H1 (cell line): Measurements from ENCODE around the gene SPEM3. TPM values are rescaled to one million over a fixed set of nuclear protein-coding genes. Genes with fewer than 3 reads are reported as not detected.

Experiments used
- CTCF ChIA-PET: fragments of 300-600 bp; sonication (Branson Sonifier 250); formaldehyde crosslinking; loops from one replicate; lab custom pipeline; 2021; ENCODE audit not compliant: partially characterized antibody; lab: Charles Lee
- POLR2A ChIA-PET: fragments of 300-600 bp; sonication (Branson Sonifier 250); formaldehyde crosslinking; loops from one replicate; lab custom pipeline; 2021; ENCODE audit warnings: inconsistent platforms; ENCODE audit not compliant: partially characterized antibody; lab: Charles Lee
- DNase-seq, 2 experiments: peaks; one replicate each; pipeline versions ENCODE4 v3.0.0 to v3.0.0-alpha.2; 2010 to 2022; ENCODE audit warnings: low spot score in 2 of 2, low read depth in 1 of 2, mixed read lengths in 1 of 2
- FAIRE-seq: peaks from 2 replicates; lab custom pipeline; 2011; peaks lifted over from hg19 to GRCh38; lab: Jason Lieb, UNC
- H2AFZ ChIP-seq: 2 replicates; pipeline ENCODE4 v1.8.1; 2012; ENCODE audit warnings: low read length, inconsistent platforms
- H2AK5ac ChIP-seq: 2 replicates; pipeline ENCODE4 v1.6.1; 2013; ENCODE audit warnings: low read depth, low read length
- H2BK120ac ChIP-seq: replicated peaks from 2 replicates; pipeline ENCODE3; 2013; ENCODE audit warnings: low read depth, low read length, inconsistent platforms
- H2BK12ac ChIP-seq: 2 replicates; pipeline ENCODE4 v1.6.1; 2013; ENCODE audit warnings: low read depth, low read length
- H2BK15ac ChIP-seq: 2 replicates; pipeline ENCODE4 v1.6.1; 2013; ENCODE audit warnings: low read length
- H2BK20ac ChIP-seq: 2 replicates; pipeline ENCODE4 v1.6.1; 2013; ENCODE audit warnings: low read length
- H2BK5ac ChIP-seq: 2 replicates; pipeline ENCODE4 v1.6.1; 2013; ENCODE audit warnings: low read depth, low read length
- H3K14ac ChIP-seq: 2 replicates; pipeline ENCODE4 v1.6.1; 2013; ENCODE audit warnings: inconsistent platforms; ENCODE audit not compliant: insufficient read length
- H3K18ac ChIP-seq: 2 replicates; pipeline ENCODE4 v1.6.1; 2013; ENCODE audit warnings: low read length; ENCODE audit errors: extremely low read depth
- H3K23ac ChIP-seq: 2 replicates; pipeline ENCODE4 v1.6.1; 2013; ENCODE audit warnings: inconsistent platforms; ENCODE audit not compliant: insufficient read length
- H3K23me2 ChIP-seq: 2 replicates; pipeline ENCODE4 v1.6.1; 2013; ENCODE audit warnings: low read depth, low read length
- H3K27ac ChIP-seq: 2 replicates; pipeline ENCODE4 v1.6.1; 2011; ENCODE audit warnings: low read depth, low read length, inconsistent platforms
- H3K27me3 ChIP-seq, 4 experiments: replicated peaks in 1 of 4; 1 replicate in 1 of 4; 2 replicates in 3 of 4; pipeline versions ENCODE4 v1.6.1 to v1.8.1; 2011 to 2013; ENCODE audit warnings: low read length in 3 of 4, mild to moderate bottlenecking in 3 of 4, inconsistent platforms in 2 of 4, mixed read lengths in 2 of 4, moderate library complexity in 1 of 4; ENCODE audit not compliant: control insufficient read depth in 3 of 4, insufficient read depth in 3 of 4; ENCODE audit errors: extremely low read depth in 1 of 4
- H3K36me3 ChIP-seq, 4 experiments: 2 replicates each; pipeline versions ENCODE4 v1.6.1 to v1.8.1; 2011 to 2013; ENCODE audit warnings: mild to moderate bottlenecking in 4 of 4, low read length in 3 of 4, moderate library complexity in 2 of 4, control low read depth in 1 of 4, inconsistent platforms in 1 of 4; ENCODE audit not compliant: insufficient read depth in 4 of 4, control insufficient read depth in 2 of 4
- H3K4ac ChIP-seq: replicated peaks from 2 replicates; pipeline ENCODE3; 2013; ENCODE audit warnings: low read length, low read depth, mixed read lengths, inconsistent platforms; ENCODE audit not compliant: insufficient read length
- H3K4me1 ChIP-seq, 4 experiments: replicated peaks in 1 of 4; 1 replicate in 1 of 4; 2 replicates in 3 of 4; pipeline versions ENCODE4 v1.6.1 to v1.8.1; 2011 to 2013; ENCODE audit warnings: low read length in 3 of 4, inconsistent platforms in 2 of 4, mixed read lengths in 1 of 4; ENCODE audit not compliant: insufficient read depth in 4 of 4, control insufficient read depth in 3 of 4
- H3K4me2 ChIP-seq, 2 experiments: 2 replicates each; pipeline versions ENCODE4 v1.6.1 to v1.8.1; 2011 to 2013; ENCODE audit warnings: low read depth in 2 of 2, low read length in 2 of 2, control low read depth in 1 of 2, inconsistent platforms in 1 of 2, mild to moderate bottlenecking in 1 of 2; ENCODE audit not compliant: insufficient read depth in 1 of 2
- H3K4me3 ChIP-seq, 4 experiments: fragments of 200-600, 300-600 bp in 1 of 4; sonication (generic), shearing (Covaris generic), sonication (Bioruptor Twin) in 1 of 4; 2 replicates each; pipeline versions ENCODE4 v1.5.1 to v1.8.1; 2011 to 2016; ENCODE audit warnings: low read length in 4 of 4, low read depth in 3 of 4, control low read depth in 2 of 4, inconsistent platforms in 2 of 4, mild to moderate bottlenecking in 2 of 4, mixed read lengths in 1 of 4, moderate library complexity in 1 of 4; ENCODE audit not compliant: insufficient read depth in 2 of 4; ENCODE audit errors: extremely low read depth in 1 of 4
- H3K56ac ChIP-seq: replicated peaks from 2 replicates; pipeline ENCODE3; 2013; ENCODE audit warnings: low read depth, mild to moderate bottlenecking, mixed read lengths, low read length, inconsistent platforms; ENCODE audit not compliant: insufficient read length
- H3K79me1 ChIP-seq: 2 replicates; pipeline ENCODE4 v1.6.1; 2013; ENCODE audit warnings: low read depth, low read length, control low read depth
- H3K79me2 ChIP-seq, 2 experiments: 2 replicates each; pipeline versions ENCODE4 v1.6.1 to v1.8.1; 2012 to 2013; ENCODE audit warnings: low read length in 2 of 2, mild to moderate bottlenecking in 2 of 2, inconsistent platforms in 1 of 2; ENCODE audit not compliant: insufficient read depth in 2 of 2, control insufficient read depth in 1 of 2
- H3K9ac ChIP-seq, 4 experiments: replicated peaks in 1 of 4; 1 replicate in 1 of 4; 2 replicates in 3 of 4; pipeline versions ENCODE4 v1.6.1 to v1.8.1; 2011 to 2013; ENCODE audit warnings: low read depth in 3 of 4, low read length in 3 of 4, control low read depth in 2 of 4, mild to moderate bottlenecking in 2 of 4, moderate library complexity in 2 of 4, inconsistent platforms in 1 of 4; ENCODE audit errors: extremely low read depth in 1 of 4
- H3K9me3 ChIP-seq, 2 experiments: 2 replicates each; pipeline versions ENCODE4 v1.6.1 to v1.8.1; 2012 to 2013; ENCODE audit warnings: mild to moderate bottlenecking in 2 of 2, moderate library complexity in 2 of 2, control low read depth in 1 of 2, inconsistent platforms in 1 of 2, low read depth in 1 of 2, low read length in 1 of 2, mixed read lengths in 1 of 2; ENCODE audit not compliant: insufficient read depth in 2 of 2
- H4K20me1 ChIP-seq, 2 experiments: replicated peaks in 1 of 2; 2 replicates each; pipeline versions ENCODE3 to v1.8.1; 2011 to 2013; ENCODE audit warnings: inconsistent platforms in 2 of 2, low read length in 2 of 2, mild to moderate bottlenecking in 1 of 2; ENCODE audit not compliant: insufficient read depth in 2 of 2, control insufficient read depth in 1 of 2
- H4K5ac ChIP-seq: 2 replicates; pipeline ENCODE4 v1.6.1; 2013; ENCODE audit warnings: low read length, low read depth, mixed read lengths, inconsistent platforms; ENCODE audit not compliant: insufficient read length
- H4K8ac ChIP-seq: 2 replicates; pipeline ENCODE4 v1.8.0; 2013; ENCODE audit warnings: mild to moderate bottlenecking, moderate library complexity, low read length, inconsistent platforms; ENCODE audit not compliant: insufficient read depth; ENCODE audit errors: extremely low read depth
- H4K91ac ChIP-seq: replicated peaks from 2 replicates; pipeline ENCODE3; 2013; ENCODE audit warnings: low read length, mixed read lengths, inconsistent platforms; ENCODE audit not compliant: insufficient read length
- WGBS, 2 experiments: shearing (Covaris generic) in 1 of 2; methylation state at CpG; one replicate each; pipeline versions ENCODE4 v1.1.6 to v1.1.7; 2013 to 2015; ENCODE audit warnings: low lambda C conversion rate in 2 of 2, mixed read lengths in 2 of 2, inconsistent platforms in 1 of 2, low coverage in 1 of 2, missing lambda C conversion rate in 1 of 2; ENCODE audit not compliant: insufficient replicate concordance in 2 of 2, insufficient coverage in 1 of 2, insufficient read length in 1 of 2; ENCODE audit errors: extremely low coverage in 1 of 2, missing lambda C conversion rate in 1 of 2; 5-methylcytosine and 5-hydroxymethylcytosine counted together
- long read RNA-seq, 2 experiments: library from RNA in 1 of 2; library from capped mRNA in 1 of 2; stranded (forward); transcript quantifications; one replicate each; pipeline ENCODE4 v2.0.0, GENCODE V29; 2021; ENCODE audit warnings: inconsistent platforms in 1 of 2
- polyA minus RNA-seq, 3 experiments: library from RNA; depleted of rRNA, polyadenylated mRNA; stranded (reverse); fragments of >200 nt; gene quantifications; 1 replicate in 2 of 3; 2 replicates in 1 of 3; pipeline ENCODE4 v1.2.3, GENCODE V29; 2011
- polyA plus RNA-seq, 7 experiments: library from polyadenylated mRNA; depleted of rRNA in 3 of 7; stranded (reverse) in 5 of 7; unstranded in 2 of 7; fragments of >200 nt in 5 of 7; fragments of 200-250 nt in 2 of 7; gene quantifications; 1 replicate in 5 of 7; 2 replicates in 1 of 7; 4 replicates in 1 of 7; pipeline versions ENCODE4 v1.2.1 to v1.2.3, GENCODE V29; 2011 to 2013; ENCODE audit warnings: missing spikeins in 2 of 7, mixed read lengths in 2 of 7
- total RNA-seq: library from RNA; stranded (reverse); fragmentation: NEBNext Ultra II Directional; extraction: Animal tissue kit (Norgen Biotek cat#: 25700); gene quantifications from 2 replicates; pipeline ENCODE4 v1.2.1, GENCODE V29; 2021
- TF ChIP-seq, protein P1 (sequence below): IDR thresholded peaks from 2 replicates; pipeline ENCODE4 v1.6.1; 2012; ENCODE audit warnings: inconsistent platforms

The SPEM3 gene
- total RNA-seq (not detected in 2 replicates), polyA plus RNA-seq (2011; rRNA removed) (0.02 TPM in 1 of 2 replicates, not detected in the other), polyA minus RNA-seq (2011; rRNA and poly(A)+ RNA removed) (not detected in 2 replicates)
- polyA plus RNA-seq (2011; cell fraction: cytosol; rRNA removed) = not detected
- polyA plus RNA-seq (2011; cell fraction: nucleus; rRNA removed) = 0.03 TPM
- 0.04 TPM in 2 of 4 replicates, not detected in the others for polyA plus RNA-seq (2012, experiment 1 of 2)
- polyA plus RNA-seq (2012, experiment 2 of 2) = not detected
- not detected for polyA plus RNA-seq (2013, experiment 1 of 2)
- polyA plus RNA-seq (2013, experiment 2 of 2) = not detected
- polyA minus RNA-seq (2011; cell fraction: cytosol; rRNA and poly(A)+ RNA removed) = not detected
- polyA minus RNA-seq (2011; cell fraction: nucleus; rRNA and poly(A)+ RNA removed) = not detected
- long read RNA-seq, experiment 1 = 0 reads
- long read RNA-seq, experiment 2 = 0 reads

DNA sequence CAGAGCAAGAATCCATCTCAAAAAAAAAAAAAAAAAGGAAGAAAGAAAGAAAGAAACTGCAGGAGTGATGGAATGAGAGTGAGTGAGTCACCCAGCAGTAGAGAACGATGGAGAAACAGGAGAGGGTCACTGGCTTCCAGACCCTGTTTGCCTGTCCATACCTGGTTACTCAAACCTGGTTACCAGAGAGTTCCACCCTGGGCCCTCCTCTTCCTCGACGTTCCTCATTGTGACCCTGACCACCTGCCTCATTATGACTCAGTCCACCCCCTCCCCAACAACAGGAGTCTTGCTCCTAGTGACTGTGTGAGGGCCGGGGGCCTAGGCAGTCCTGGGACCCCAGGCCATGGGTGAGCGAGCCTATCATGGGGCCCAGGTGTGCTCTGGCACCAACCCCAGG lies at the start of gene SPEM3:
Gene SPEM3, plus strand, starts transcription at position 301 of the 400 bp plus-strand sequence. Its CDS starts 46 bp downstream, at position 347.
- no peaks in the 10 kb centered on the region; a peak in 1 of 7 replicates for H3K4me1 ChIP-seq
- H3K23me2 ChIP-seq = no peaks in the 10 kb centered on the region
- no peaks in the 10 kb centered on the region for H3K79me2 ChIP-seq
- H2BK20ac ChIP-seq = no peak within 1 kb of the TSS
- H4K5ac ChIP-seq = no peak within 1 kb of the TSS
- H2BK15ac ChIP-seq = no peak within 1 kb of the TSS
- no peak within 1 kb of the TSS for H2BK120ac ChIP-seq
- H4K20me1 ChIP-seq = peaks cover 0 to 3% of the 10 kb centered on the region in 2 experiments
- no peak within 1 kb of the TSS for H2AK5ac ChIP-seq
- H3K27ac ChIP-seq = no peak within 1 kb of the TSS
- TF ChIP-seq, protein P1, sequence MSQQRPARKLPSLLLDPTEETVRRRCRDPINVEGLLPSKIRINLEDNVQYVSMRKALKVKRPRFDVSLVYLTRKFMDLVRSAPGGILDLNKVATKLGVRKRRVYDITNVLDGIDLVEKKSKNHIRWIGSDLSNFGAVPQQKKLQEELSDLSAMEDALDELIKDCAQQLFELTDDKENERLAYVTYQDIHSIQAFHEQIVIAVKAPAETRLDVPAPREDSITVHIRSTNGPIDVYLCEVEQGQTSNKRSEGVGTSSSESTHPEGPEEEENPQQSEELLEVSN = no peak
- H3K36me3 ChIP-seq = no peaks in the 10 kb centered on the region
- H3K4me2 ChIP-seq = no peak within 1 kb of the TSS
- H3K79me1 ChIP-seq = no peaks in the 10 kb centered on the region
- H3K27me3 ChIP-seq = no peaks in the 10 kb centered on the region; a peak in 1 of 7 replicates
- H3K9me3 ChIP-seq = no peaks in the 10 kb centered on the region
- POLR2A ChIA-PET = interaction anchor here (0.8 to 1.2 kb wide), 4 partner anchors 10 to 30 kb away, joined by 3 read pairs; partner anchors contain the start of gene TMEM256
- H2BK12ac ChIP-seq = no peak within 1 kb of the TSS
- CTCF ChIA-PET = interaction anchor here (0.6 to 0.8 kb wide), 2 partner anchors 63 to 66 kb away, joined by 3 to 4 read pairs; no protein-coding TSS in a partner anchor
- FAIRE-seq (no peak), DNase-seq (no peak)
- no peak within 1 kb of the TSS for H3K4ac ChIP-seq
- no peak within 1 kb of the TSS for H3K56ac ChIP-seq
- 80% methylated on average over 5 of the region's 5 CpGs; no CpG with 5 or more reads in 1 of the 2 experiments for WGBS, 2 experiments
- H3K18ac ChIP-seq = no peak within 1 kb of the TSS
- no peak within 1 kb of the TSS for H4K8ac ChIP-seq
- no peak within 1 kb of the TSS for H3K9ac ChIP-seq
- no peak within 1 kb of the TSS for H2AFZ ChIP-seq
- H2BK5ac ChIP-seq = no peak within 1 kb of the TSS
- no peak within 1 kb of the TSS for H3K23ac ChIP-seq
- H3K14ac ChIP-seq = no peak within 1 kb of the TSS
- H4K91ac ChIP-seq = no peak within 1 kb of the TSS
- no peak within 1 kb of the TSS for H3K4me3 ChIP-seq
